Measurements from ENCODE around the gene FGF6.

Gene FGF6

GRCh38 chr12:4438834-4439596, 6.6 kb downstream of the FGF6 start:
- peaks cover 16% of the 10 kb centered on the region for H3K27me3 Mint-ChIP-seq (ENCODE audit: low read depth)
- H3K27ac Mint-ChIP-seq = no peak overlapping the region
- H3K4me3 Mint-ChIP-seq = no peak overlapping the region

DNA sequence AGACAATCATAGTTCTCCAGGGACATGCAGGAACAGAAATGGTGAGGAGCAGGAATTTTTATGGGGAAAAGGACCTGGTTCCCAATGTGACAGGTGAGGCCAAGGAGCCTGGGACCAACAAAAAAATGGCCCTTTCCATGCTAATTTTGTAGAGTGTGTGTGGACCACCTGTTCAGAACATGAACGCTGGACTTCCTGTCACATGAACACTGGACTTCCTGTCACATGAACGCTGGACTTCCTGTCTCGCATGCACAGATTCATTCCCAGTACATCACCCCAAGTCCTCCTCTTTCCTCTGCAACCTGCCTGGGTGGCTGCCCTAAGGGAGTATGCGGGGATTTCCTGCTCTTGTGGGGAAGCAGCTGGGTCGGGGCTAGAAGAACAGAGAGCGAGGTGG, 10.1 kb downstream of the FGF6 start:
- H3K4me1 Mint-ChIP-seq (ENCODE audit: low read depth) = peaks cover 12% of the 10 kb centered on the region
- no peaks in the 10 kb centered on the region for H3K36me3 Mint-ChIP-seq (ENCODE audit: low read depth)
- peaks cover 25% of the 10 kb centered on the region for H3K27me3 Mint-ChIP-seq (ENCODE audit: low read depth)
- H3K9me3 Mint-ChIP-seq = no peaks in the 10 kb centered on the region
- H3K4me3 Mint-ChIP-seq = no peak overlapping the region
- H3K27ac Mint-ChIP-seq = no peak overlapping the region

More at GRCh38 chr12:4438834-4439596, 6.6 kb downstream of the FGF6 start:
- Mint-ChIP-seq H3K9me3 (no peaks in the 10 kb centered on the region), H3K36me3 (ENCODE audit: low read depth) (no peaks in the 10 kb centered on the region), H3K4me1 (ENCODE audit: low read depth) (peaks cover 12% of the 10 kb centered on the region)

- Mint-ChIP-seq H3K27ac (no peak overlapping the region), H3K27me3 (ENCODE audit: low read depth) (peaks cover 25% of the 10 kb centered on the region), H3K4me1 (ENCODE audit: low read depth) (peaks cover 11% of the 10 kb centered on the region), H3K9me3 (no peaks in the 10 kb centered on the region), H3K4me3 (no peak overlapping the region), H3K36me3 (ENCODE audit: low read depth) (no peaks in the 10 kb centered on the region)
Observed at GRCh38 chr12:4434706-4435425, 10.7 kb downstream of the FGF6 start.

GRCh38 chr12:4434301-4434700, 11.3 kb downstream of the FGF6 start:
- peaks cover 6% of the 10 kb centered on the region for H3K4me1 Mint-ChIP-seq (ENCODE audit: low read depth)
- H3K27ac Mint-ChIP-seq = no peak overlapping the region
- H3K36me3 Mint-ChIP-seq (ENCODE audit: low read depth) = no peaks in the 10 kb centered on the region
- no peak overlapping the region for H3K4me3 Mint-ChIP-seq
- H3K9me3 Mint-ChIP-seq = no peaks in the 10 kb centered on the region
- H3K27me3 Mint-ChIP-seq (ENCODE audit: low read depth) = peaks cover 23% of the 10 kb centered on the region

DNA sequence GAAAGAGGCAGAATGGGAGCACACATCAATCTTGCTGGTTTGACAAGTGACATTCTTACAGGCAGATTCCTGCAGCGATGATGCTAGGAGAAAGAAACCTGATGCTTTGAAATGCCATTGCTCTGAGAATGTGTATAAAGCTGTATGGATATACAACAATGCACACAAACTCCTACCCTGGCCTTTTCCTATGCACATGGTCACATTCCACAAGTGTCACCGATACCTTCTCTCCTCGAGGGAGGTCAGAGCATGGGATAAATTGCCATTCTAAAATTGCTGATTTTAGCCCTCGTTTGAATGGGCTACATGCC, 11.9 kb downstream of the FGF6 start:
- peaks cover 18% of the 10 kb centered on the region for H3K27me3 Mint-ChIP-seq (ENCODE audit: low read depth)
- H3K36me3 Mint-ChIP-seq (ENCODE audit: low read depth) = no peaks in the 10 kb centered on the region
- H3K27ac Mint-ChIP-seq = no peak overlapping the region
- H3K4me3 Mint-ChIP-seq = no peak overlapping the region
- no peaks in the 10 kb centered on the region for H3K9me3 Mint-ChIP-seq
- peaks cover under 1% of the 10 kb centered on the region for H3K4me1 Mint-ChIP-seq (ENCODE audit: low read depth)

- Mint-ChIP-seq H3K4me3 (no peak overlapping the region), H3K9me3 (no peaks in the 10 kb centered on the region), H3K36me3 (ENCODE audit: low read depth) (no peaks in the 10 kb centered on the region), H3K4me1 (ENCODE audit: low read depth) (no peaks in the 10 kb centered on the region), H3K27me3 (ENCODE audit: low read depth) (peaks cover 19% of the 10 kb centered on the region), H3K27ac (no peak overlapping the region)
Observed at GRCh38 chr12:4432878-4433744, 12.5 kb downstream of the FGF6 start.

GRCh38 chr12:4431866-4432265, 13.7 kb downstream of the FGF6 start:
- Mint-ChIP-seq H3K4me1 (ENCODE audit: low read depth) (no peaks in the 10 kb centered on the region), H3K4me3 (no peak overlapping the region), H3K27ac (no peak overlapping the region), H3K9me3 (no peaks in the 10 kb centered on the region), H3K27me3 (ENCODE audit: low read depth) (peaks cover 14% of the 10 kb centered on the region), H3K36me3 (ENCODE audit: low read depth) (no peaks in the 10 kb centered on the region)

DNA sequence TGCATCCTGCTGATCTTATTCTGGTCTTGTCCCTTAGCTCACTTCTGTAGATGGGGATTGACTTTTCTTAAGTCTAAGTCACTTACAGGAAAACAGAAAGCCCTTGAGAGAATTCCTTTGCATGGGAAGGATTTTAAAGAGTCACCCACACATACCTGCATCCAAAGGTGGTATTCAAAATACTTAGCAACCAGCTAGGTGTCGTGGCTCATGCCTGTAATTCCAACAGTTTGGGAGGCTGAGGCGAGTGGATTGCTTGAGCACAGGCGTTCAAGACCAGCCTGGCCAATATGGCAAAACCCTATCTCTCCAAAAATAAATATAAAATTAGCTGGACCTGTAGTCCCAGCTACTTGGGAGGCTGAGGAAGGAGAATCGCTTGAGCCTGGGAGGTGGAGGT, 14.2 kb downstream of the FGF6 start:
- peaks cover 11% of the 10 kb centered on the region for H3K27me3 Mint-ChIP-seq (ENCODE audit: low read depth)
- H3K36me3 Mint-ChIP-seq (ENCODE audit: low read depth) = no peaks in the 10 kb centered on the region
- H3K9me3 Mint-ChIP-seq = no peaks in the 10 kb centered on the region
- H3K4me3 Mint-ChIP-seq = no peak overlapping the region
- no peak overlapping the region for H3K27ac Mint-ChIP-seq
- H3K4me1 Mint-ChIP-seq (ENCODE audit: low read depth) = no peaks in the 10 kb centered on the region

GRCh38 chr12:4424422-4424821, 21.2 kb downstream of the FGF6 start:
- Mint-ChIP-seq H3K27ac (no peak overlapping the region), H3K4me1 (ENCODE audit: low read depth) (no peaks in the 10 kb centered on the region), H3K9me3 (no peaks in the 10 kb centered on the region), H3K36me3 (ENCODE audit: low read depth) (no peaks in the 10 kb centered on the region), H3K27me3 (ENCODE audit: low read depth) (peaks cover 6% of the 10 kb centered on the region), H3K4me3 (no peak overlapping the region)

- Mint-ChIP-seq H3K9me3 (no peaks in the 10 kb centered on the region), H3K4me1 (ENCODE audit: low read depth) (no peaks in the 10 kb centered on the region), H3K27me3 (ENCODE audit: low read depth) (peaks cover 5% of the 10 kb centered on the region), H3K36me3 (ENCODE audit: low read depth) (no peaks in the 10 kb centered on the region), H3K4me3 (no peak overlapping the region), H3K27ac (no peak overlapping the region)
Observed at GRCh38 chr12:4423528-4424195, 22.0 kb downstream of the FGF6 start.

DNA sequence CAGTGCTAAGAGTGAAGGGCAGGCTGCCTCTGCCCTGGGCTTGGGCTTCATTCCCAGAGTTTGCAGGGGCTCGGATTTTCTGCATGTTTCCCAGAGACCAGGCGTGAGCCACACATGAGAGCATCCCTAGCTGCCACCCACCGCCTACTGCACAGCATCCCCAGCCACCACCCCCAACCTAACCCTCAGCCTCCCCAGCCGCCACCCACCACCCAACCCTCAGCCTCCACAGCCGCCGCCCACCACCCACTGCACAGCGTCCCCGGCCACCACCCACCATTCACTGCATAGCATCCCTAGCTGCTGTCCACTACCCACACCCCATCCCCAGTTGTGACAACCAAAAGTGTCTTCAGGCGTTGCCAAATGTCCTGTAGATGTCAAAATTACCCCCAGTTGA, 22.6 kb downstream of the FGF6 start:
- H3K27ac Mint-ChIP-seq = no peak overlapping the region
- H3K4me3 Mint-ChIP-seq = no peak overlapping the region
- H3K27me3 Mint-ChIP-seq (ENCODE audit: low read depth) = peaks cover 8% of the 10 kb centered on the region
- H3K36me3 Mint-ChIP-seq (ENCODE audit: low read depth) = no peaks in the 10 kb centered on the region
- no peaks in the 10 kb centered on the region for H3K4me1 Mint-ChIP-seq (ENCODE audit: low read depth)
- H3K9me3 Mint-ChIP-seq = no peaks in the 10 kb centered on the region

DNA sequence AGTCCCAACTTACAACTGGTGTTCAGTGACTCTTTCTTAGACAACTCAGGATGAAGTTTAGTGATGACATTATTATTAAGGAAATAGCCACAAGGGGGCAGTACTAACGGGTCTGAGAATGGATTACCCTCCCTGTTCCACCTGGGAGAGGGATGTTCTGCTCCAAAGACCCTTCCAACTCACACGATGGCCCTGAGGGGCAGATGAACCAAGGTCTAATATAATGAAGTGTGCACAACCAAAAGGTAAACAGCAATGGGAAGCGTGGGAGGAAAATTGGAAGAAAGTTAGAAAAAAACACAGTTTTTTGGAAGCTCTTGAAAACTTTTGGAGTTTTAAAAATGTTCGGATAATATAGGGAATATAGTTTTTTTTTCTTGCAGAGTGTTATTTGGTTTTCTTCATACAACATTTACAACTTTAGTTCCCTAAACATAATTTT, 24.0 kb downstream of the FGF6 start:
- Mint-ChIP-seq H3K9me3 (no peaks in the 10 kb centered on the region), H3K27ac (no peak overlapping the region), H3K36me3 (ENCODE audit: low read depth) (no peaks in the 10 kb centered on the region), H3K4me3 (no peak overlapping the region), H3K4me1 (ENCODE audit: low read depth) (no peaks in the 10 kb centered on the region), H3K27me3 (ENCODE audit: low read depth) (peaks cover 10% of the 10 kb centered on the region)

DNA sequence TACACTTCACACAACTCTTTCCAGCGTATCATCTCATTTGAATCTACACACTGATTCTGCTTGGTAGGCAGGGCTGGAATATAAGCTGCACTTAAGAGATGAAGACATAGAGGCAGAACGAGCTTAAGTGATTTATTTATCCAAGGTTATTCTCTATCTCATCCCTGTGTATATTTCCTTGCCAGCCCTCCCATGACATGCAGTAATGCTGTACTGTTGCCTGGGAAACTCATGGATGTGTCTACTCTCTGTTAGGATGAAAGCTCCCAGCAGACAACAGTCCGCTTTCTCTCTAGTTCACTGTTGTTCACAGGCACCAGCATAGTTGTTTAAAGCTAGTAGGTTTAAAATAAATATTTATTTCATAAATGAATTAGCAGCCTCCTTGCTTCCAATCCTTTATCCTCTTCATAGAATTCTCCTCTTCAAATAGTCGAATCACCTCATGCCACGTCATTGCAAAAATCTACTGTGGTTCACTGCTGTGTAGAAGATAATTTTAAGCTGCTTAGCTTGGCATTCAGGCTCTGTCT, 25.4 kb downstream of the FGF6 start:
- no peak overlapping the region for H3K4me3 Mint-ChIP-seq
- H3K36me3 Mint-ChIP-seq (ENCODE audit: low read depth) = peaks cover 1% of the 10 kb centered on the region
- H3K27ac Mint-ChIP-seq = no peak overlapping the region
- H3K27me3 Mint-ChIP-seq (ENCODE audit: low read depth) = peaks cover 19% of the 10 kb centered on the region
- H3K4me1 Mint-ChIP-seq (ENCODE audit: low read depth) = peaks cover 9% of the 10 kb centered on the region
- no peaks in the 10 kb centered on the region for H3K9me3 Mint-ChIP-seq

- Mint-ChIP-seq H3K9me3 (no peaks in the 10 kb centered on the region), H3K4me3 (no peak overlapping the region), H3K27me3 (ENCODE audit: low read depth) (peaks cover 19% of the 10 kb centered on the region), H3K27ac (no peak overlapping the region), H3K4me1 (ENCODE audit: low read depth) (peaks cover 16% of the 10 kb centered on the region), H3K36me3 (ENCODE audit: low read depth) (peaks cover 1% of the 10 kb centered on the region)
Observed at GRCh38 chr12:4418913-4419312, 26.7 kb downstream of the FGF6 start.

Measured in T-helper 1 cell treated with Interleukin-12 subunit alpha and Interleukin-12 subunit beta and Interleukin-4 antibody, amounts not matched to agents 30 μg/mL and 1 μg/mL, for 36 hours (primary cell).